ENCODE results near the gene KCNH1.

GRCh38 chr1:210920716-210921694 lies 212.9 kb downstream of the KCNH1 start:
- TF ChIP-seq CTCF (IDR thresholded peaks at IDR 0.05; ENCODE audit: poor library complexity, severe bottlenecking) (no peak), MXI1 (conservative IDR thresholded peaks at IDR 0.05; ENCODE audit: poor library complexity, severe bottlenecking) (no peak), TAF1 (IDR thresholded peaks at IDR 0.05; ENCODE audit: low read depth) (no peak), REST (IDR thresholded peaks at IDR 0.05; ENCODE audit: borderline replicate concordance) (no peak), POLR2AphosphoS5 (IDR thresholded peaks at IDR 0.05) (no peak), EZH2 (IDR thresholded peaks at IDR 0.05; ENCODE audit: borderline replicate concordance, insufficient read depth, low read length, poor library complexity, severe bottlenecking) (no peak)

All from neural cell (in vitro differentiated cells).